Duodenal mucosa (tissue), 2 donors: ENCODE results near the gene SEMA4D.
A peak's percentile ranks its signal among the peaks of the same experiment; 100 is the strongest.
"Not testable (repeated sequence)": the region's sequence is repeated elsewhere in the genome, so short reads cannot be mapped to it uniquely, and the experiment has no call there.

Experiments
- H3K27ac ChIP-seq: one replicate; pipeline ENCODE4 v1.7.0; 2013; ENCODE audit warnings: low read depth, low read length
- H3K27me3 ChIP-seq, 2 donors: one replicate each; pipeline ENCODE4 v1.7.0; 2013; ENCODE audit warnings: low read length in 2 of 2, control low read depth in 1 of 2; ENCODE audit not compliant: insufficient read depth in 2 of 2, control insufficient read depth in 1 of 2
- H3K36me3 ChIP-seq, 2 donors: one replicate each; pipeline ENCODE4 v1.7.0; 2013; ENCODE audit warnings: low read length in 2 of 2, control low read depth in 1 of 2; ENCODE audit not compliant: insufficient read depth in 2 of 2, control insufficient read depth in 1 of 2
- H3K4me1 ChIP-seq, 2 donors: one replicate each; pipeline ENCODE4 v1.7.0; 2013; ENCODE audit warnings: low read length in 2 of 2, control low read depth in 1 of 2; ENCODE audit not compliant: insufficient read depth in 2 of 2, control insufficient read depth in 1 of 2
- H3K4me3 ChIP-seq, 2 donors: one replicate each; pipeline ENCODE4 v1.7.0; 2013; ENCODE audit warnings: low read length in 2 of 2, low read depth in 1 of 2
- H3K9ac ChIP-seq, 2 donors: one replicate each; pipeline ENCODE4 v1.7.0; 2013; ENCODE audit warnings: low read length in 2 of 2, low read depth in 1 of 2
- H3K9me3 ChIP-seq, 2 donors: one replicate each; pipeline ENCODE4 v1.7.0; 2013; ENCODE audit warnings: low read length in 2 of 2, control low read depth in 1 of 2; ENCODE audit not compliant: control insufficient read depth in 1 of 2

The SEMA4D gene

GRCh38 chr9:89483592-89484474 is 14.1 kb downstream of the SEMA4D start:
- Histone ChIP-seq H3K9me3 (no peaks in the 10 kb centered on the region), H3K27ac (no peak overlapping the region), H3K36me3 (peaks cover 4 to 5% of the 10 kb centered on the region in 2 donors), H3K4me1 (peaks cover 24 to 40% of the 10 kb centered on the region in 2 donors), H3K27me3 (no peaks in the 10 kb centered on the region), H3K9ac (peak overlapping the region in 1 of 2 donors; percentile 4), H3K4me3 (peak overlapping the region; percentile 54 to 68)

DNA sequence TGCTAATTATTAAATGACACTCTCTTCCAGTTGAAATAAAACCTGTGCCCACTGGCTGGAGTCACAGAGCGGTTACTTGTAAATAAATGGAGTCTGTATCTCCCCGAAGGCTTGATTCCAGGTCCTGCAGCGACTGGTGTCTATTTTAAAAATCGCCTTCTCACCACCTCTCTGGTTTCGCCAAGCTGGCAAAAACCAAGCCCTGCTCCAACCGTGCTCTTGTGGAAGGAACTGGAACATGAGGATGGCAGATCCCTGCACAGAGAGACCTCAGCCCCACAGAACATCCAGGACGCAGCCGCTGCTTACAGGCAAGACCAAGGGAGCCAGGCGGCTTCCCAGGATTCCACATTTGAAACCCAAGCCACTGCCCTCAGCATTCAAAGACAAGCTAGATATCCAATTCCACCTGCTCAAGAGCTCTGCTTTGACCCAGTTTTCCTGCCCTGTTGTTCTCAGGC is 15.0 kb downstream of the SEMA4D start:
- H3K9me3 ChIP-seq: no peaks in the 10 kb centered on the region
- H3K4me3 ChIP-seq: no peak overlapping the region
- no peak overlapping the region for H3K27ac ChIP-seq
- peaks cover 29 to 45% of the 10 kb centered on the region in 2 donors for H3K4me1 ChIP-seq
- H3K36me3 ChIP-seq: peaks cover 4 to 6% of the 10 kb centered on the region in 2 donors
- no peaks in the 10 kb centered on the region for H3K27me3 ChIP-seq
- H3K9ac ChIP-seq: no peak overlapping the region

DNA sequence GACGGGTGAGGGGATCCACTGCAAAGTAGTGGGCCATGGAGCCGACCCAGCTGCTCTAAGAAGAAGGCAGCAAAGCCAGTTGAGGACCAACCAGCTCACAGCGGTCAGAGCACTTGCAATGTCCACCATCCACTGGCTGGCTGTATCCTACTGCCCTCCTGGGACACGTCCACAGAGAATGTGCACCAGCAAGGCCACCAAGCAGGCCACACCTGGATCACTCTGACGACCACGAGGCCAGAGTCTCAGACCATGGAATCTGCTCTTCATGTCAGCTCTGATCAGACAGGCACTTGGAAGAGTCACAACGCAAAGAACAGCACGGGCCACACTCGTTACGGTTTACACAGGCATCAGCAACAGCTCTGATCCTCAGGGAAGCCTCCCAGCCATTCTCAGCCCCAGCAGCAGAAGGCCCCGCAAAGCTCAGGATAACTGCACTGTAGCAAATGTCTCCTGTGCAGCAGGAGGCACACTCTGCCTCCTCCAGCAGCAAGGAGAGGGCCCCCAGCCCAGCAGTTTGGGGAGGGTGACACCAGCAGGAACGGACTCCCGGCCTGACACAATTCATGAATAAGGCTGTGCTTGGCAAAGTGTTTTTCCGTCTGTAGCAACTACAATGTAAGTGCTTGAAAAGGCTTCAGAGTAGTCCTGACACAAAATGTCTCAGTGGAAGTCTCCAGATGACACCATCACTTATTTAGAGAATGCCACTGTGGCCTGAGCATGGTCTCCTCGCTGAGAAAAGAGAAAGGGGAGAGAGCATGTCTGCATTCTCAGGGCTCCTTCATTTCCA is 15.7 kb downstream of the SEMA4D start:
- no peaks in the 10 kb centered on the region for H3K9me3 ChIP-seq
- no peak overlapping the region for H3K9ac ChIP-seq
- peaks cover 4 to 6% of the 10 kb centered on the region in 2 donors for H3K36me3 ChIP-seq
- peak overlapping the region; percentile 13 for H3K27ac ChIP-seq
- no peak overlapping the region for H3K4me3 ChIP-seq
- peaks cover 36 to 51% of the 10 kb centered on the region in 2 donors for H3K4me1 ChIP-seq
- H3K27me3 ChIP-seq: no peaks in the 10 kb centered on the region

- Histone ChIP-seq H3K4me1 (peaks cover 43 to 58% of the 10 kb centered on the region in 2 donors), H3K27me3 (no peaks in the 10 kb centered on the region), H3K4me3 (no peak overlapping the region), H3K36me3 (peaks cover 4 to 6% of the 10 kb centered on the region in 2 donors), H3K27ac (no peak overlapping the region), H3K9ac (no peak overlapping the region), H3K9me3 (no peaks in the 10 kb centered on the region)
Measured at GRCh38 chr9:89481538-89481915, 16.4 kb downstream of the SEMA4D start.

GRCh38 chr9:89480825-89481537 is 16.9 kb downstream of the SEMA4D start:
- Histone ChIP-seq H3K27me3 (no peaks in the 10 kb centered on the region), H3K9me3 (no peaks in the 10 kb centered on the region), H3K9ac (no peak overlapping the region), H3K36me3 (peaks cover 4 to 6% of the 10 kb centered on the region in 2 donors), H3K4me3 (no peak overlapping the region), H3K27ac (no peak overlapping the region), H3K4me1 (peaks cover 44 to 63% of the 10 kb centered on the region in 2 donors)

DNA sequence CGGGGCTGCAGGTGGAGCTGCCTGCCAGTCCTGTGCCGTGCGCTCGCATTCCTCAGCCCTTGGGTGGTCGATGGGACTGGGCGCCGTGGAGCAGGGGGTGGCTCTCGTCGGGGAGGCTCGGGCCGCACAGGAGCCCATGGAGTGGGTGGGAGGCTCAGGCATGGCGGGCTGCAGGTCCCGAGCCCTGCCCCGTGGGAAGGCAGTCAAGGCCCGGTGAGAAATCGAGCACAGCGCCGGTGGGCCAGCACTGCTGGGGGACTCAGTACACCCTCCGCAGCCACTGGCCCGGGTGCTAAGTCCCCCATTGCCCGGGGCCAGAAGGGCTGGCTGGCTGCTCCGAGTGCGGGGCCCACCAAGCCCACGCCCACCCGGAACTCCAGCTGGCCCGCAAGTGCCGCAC is 17.5 kb downstream of the SEMA4D start:
- not testable (repeated sequence) for H3K9ac ChIP-seq, H3K4me3 ChIP-seq, H3K27ac ChIP-seq, H3K27me3 ChIP-seq, H3K9me3 ChIP-seq, H3K36me3 ChIP-seq
- peaks cover 44 to 68% of the 10 kb centered on the region in 2 donors for H3K4me1 ChIP-seq

GRCh38 chr9:89479669-89480011 is 18.3 kb downstream of the SEMA4D start:
- H3K4me1 ChIP-seq: peaks cover 38 to 75% of the 10 kb centered on the region in 2 donors
- H3K27me3 ChIP-seq, H3K27ac ChIP-seq, H3K9ac ChIP-seq, H3K4me3 ChIP-seq, H3K9me3 ChIP-seq, H3K36me3 ChIP-seq: not testable (repeated sequence)

- Histone ChIP-seq H3K27me3 (no peaks in the 10 kb centered on the region), H3K36me3 (peaks cover 4 to 6% of the 10 kb centered on the region in 2 donors), H3K9me3 (no peaks in the 10 kb centered on the region), H3K27ac (no peak overlapping the region), H3K4me3 (no peak overlapping the region), H3K4me1 (peaks cover 33 to 70% of the 10 kb centered on the region in 2 donors), H3K9ac (no peak overlapping the region)
Measured at GRCh38 chr9:89478821-89479668, 18.9 kb downstream of the SEMA4D start.

DNA sequence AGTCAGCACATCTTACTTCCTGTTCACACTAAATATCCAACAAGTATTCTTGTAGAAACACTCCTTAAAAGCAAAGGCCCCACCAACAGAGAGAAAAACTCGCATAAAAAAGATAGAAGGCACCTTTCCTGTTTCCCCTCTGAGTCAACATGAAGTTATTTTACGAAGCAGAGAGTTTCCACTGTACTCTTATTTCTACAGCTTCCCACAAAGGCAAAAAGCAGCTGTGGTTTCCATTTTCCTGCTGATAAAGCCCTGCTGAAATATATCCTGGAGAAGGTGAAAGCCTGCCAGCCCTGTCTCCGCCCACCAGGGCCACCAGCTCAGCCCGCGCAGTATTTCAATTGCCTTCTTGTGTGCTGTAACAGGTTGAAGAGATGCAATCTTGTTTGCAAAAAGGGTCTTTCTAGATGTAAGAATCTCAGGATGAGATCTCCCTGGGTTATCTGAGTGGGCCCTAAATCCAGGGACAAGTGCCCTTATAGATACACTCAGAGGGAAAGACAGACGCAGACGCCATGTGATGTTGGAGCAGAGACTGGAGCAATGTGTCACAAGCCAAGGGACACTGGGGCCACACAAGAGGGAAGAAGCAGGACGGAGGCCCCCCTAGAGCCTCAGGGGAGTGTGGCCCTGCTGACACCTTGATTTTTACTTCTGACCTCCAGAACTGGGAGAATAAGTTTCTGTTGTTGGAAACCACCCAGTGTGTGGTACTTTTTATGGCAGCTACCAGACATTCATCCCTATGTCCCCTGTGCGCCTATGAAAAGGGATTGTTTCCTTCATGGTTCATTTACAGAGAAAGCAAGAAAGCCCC is 19.9 kb downstream of the SEMA4D start:
- Histone ChIP-seq H3K4me3 (peak overlapping the region; percentile 19 to 47), H3K36me3 (peaks cover 4 to 6% of the 10 kb centered on the region in 2 donors), H3K27ac (no peak overlapping the region), H3K9ac (no peak overlapping the region), H3K9me3 (no peaks in the 10 kb centered on the region), H3K27me3 (no peaks in the 10 kb centered on the region), H3K4me1 (peaks cover 29 to 62% of the 10 kb centered on the region in 2 donors)
